Measurements from ENCODE around the gene METRNL.
A peak's percentile ranks its signal among the peaks of the same experiment; 100 is the strongest.
"Not testable (repeated sequence)": the region's sequence is repeated elsewhere in the genome, so short reads cannot be mapped to it uniquely, and the experiment has no call there.

The METRNL gene

GRCh38 chr17:83109793-83110645, 30.6 kb downstream of the METRNL start:
- DNase-seq: no peak

GRCh38 chr17:83110735-83111134, 31.3 kb downstream of the METRNL start:
- no peak for DNase-seq

DNA sequence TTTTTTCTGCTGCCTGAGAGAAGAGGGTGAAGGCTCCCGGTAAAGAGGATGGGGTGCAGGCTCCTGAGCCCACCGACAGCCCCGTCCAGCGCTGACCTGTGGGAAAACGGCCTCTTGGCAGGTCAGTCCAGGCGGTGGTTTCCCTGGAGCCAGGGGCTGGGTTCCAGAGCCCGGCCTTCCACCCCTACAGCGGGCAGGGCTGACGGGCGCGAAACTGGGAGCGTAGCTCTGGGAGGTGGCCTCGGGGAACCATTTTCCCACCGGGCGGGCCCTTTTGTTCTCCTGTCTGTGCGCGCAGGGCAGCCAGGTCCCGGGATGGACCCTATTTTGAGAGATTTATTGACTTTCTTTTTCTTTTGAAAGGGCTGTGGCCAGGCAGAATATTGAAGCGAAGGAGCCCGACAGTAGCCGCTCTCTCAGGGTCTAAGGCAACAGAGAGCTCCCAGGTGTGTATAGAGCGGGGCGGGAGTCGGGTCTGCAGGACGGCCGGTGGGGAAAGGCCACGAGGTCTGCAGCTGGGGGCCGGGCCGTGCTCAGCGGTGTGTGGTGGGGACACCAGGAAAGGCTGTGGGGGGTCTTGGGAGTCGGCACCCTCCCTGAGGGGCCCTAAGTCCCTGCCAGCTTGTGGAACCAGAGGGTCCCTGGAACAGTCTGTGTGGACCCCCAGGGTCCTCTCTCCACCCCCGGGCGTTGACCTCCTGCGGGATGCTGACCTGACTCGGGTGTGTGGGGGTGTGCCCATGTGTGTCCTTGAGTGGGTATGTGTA, 32.3 kb downstream of the METRNL start:
- no peak for DNase-seq

DNA sequence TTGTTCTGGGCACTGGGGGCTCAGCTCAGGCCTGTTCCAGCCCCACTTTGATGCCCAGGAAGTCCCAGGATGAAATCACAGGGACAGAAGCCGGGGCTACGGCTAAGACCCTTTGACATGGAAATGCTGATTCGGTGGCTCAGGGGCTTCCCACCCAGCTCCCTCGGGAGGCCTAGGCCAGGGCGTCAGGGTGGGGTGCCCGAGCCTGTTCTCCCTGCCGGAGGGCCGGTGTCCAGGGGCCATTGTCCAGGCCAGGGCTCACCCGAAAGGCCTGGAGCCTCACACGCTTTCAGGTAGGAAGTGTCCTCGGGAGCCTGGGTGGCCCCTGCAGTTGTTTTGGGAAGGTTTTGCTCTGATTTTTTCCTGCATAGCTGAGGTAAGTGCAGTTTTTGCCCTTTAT, 34.0 kb downstream of the METRNL start:
- DNase-seq: no peak

DNA sequence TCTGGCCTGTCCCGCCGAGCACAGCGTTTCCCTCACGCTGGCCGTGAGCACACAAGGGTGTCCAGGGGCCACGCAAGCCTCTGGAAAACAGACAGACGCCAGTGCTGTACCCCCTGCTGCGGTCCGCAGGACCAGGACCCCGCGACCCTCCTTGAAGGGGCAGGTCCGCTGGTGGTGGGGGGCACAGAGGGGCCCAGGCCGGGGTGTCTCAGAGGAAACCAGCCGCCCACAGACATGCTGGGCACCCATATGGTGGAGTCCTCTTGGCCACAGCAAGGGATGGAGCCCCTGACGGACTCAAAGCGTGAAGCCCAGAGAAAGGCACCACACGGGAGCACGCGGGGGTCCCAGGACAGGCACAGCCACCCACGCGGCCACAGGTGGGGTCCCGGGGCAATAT, 34.4 kb downstream of the METRNL start:
- DNase-seq: no peak

DNA sequence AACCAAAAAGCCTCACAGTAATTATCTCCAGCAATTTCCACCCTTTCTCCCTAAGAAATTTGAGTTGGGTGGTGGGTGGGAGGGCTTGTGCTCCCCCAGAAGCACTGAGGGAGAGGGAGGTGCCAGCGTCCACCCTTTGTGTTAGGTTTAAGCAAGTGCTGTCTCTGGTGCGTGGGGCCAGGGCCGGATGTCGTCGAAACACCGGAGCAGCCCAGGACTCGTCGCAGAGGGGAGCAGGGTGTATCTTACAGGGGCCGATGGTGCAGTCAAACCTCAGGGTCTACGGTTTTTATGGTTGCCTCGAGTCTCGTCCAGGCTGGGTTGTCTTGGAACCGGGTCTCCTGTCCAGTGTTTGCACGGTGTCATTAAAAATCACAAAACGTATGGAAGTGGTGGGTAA, 35.3 kb downstream of the METRNL start:
- DNase-seq: no peak

- DNase-seq: no peak
Observed at GRCh38 chr17:83115202-83115651, 35.8 kb downstream of the METRNL start.

GRCh38 chr17:83115832-83116231, 36.4 kb downstream of the METRNL start:
- DNase-seq: no peak

- no peak for DNase-seq
Observed at GRCh38 chr17:83116311-83116771, 36.9 kb downstream of the METRNL start.

DNA sequence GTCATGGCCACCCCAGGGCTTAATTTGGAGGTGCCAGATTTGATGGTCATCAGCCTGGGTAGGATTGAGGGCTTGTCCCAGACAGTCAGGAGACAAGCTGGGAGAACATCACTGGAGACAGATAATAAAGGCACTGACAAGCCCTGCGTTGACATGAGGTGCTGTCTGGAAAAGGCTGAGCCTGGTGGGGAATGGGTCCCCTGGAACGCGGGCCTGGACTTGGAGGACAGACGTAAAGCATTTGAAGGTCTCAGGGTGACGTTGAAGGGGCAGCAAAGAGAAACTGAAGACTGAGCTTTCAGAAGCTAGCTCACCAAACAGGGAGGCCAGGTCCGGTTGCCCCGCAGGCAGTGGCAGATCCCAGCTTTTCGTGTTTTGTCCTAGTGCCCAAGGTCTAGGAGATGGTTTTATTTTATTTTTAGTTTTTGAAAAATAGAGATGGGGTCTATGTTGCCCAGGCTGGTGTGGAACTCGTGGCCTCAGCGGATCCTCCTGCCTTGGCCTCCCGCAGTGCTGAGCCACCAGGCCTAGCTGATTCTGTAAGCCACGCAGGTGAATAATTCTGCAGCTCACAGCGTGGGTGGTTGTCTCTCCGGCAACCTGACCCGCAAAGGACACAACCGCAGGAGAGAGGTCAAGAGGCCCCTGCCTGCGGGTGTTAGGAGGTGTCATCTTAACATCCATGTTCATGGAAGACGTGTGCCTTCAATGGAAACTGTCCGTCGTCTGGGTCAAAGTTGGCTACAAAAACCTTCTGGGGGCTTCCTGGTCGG, 37.6 kb downstream of the METRNL start:
- DNase-seq: no peak

- no peak for DNase-seq
Observed at GRCh38 chr17:83117583-83117982, 38.2 kb downstream of the METRNL start.

GRCh38 chr17:83118071-83118841, 38.8 kb downstream of the METRNL start:
- DNase-seq: no peak

DNA sequence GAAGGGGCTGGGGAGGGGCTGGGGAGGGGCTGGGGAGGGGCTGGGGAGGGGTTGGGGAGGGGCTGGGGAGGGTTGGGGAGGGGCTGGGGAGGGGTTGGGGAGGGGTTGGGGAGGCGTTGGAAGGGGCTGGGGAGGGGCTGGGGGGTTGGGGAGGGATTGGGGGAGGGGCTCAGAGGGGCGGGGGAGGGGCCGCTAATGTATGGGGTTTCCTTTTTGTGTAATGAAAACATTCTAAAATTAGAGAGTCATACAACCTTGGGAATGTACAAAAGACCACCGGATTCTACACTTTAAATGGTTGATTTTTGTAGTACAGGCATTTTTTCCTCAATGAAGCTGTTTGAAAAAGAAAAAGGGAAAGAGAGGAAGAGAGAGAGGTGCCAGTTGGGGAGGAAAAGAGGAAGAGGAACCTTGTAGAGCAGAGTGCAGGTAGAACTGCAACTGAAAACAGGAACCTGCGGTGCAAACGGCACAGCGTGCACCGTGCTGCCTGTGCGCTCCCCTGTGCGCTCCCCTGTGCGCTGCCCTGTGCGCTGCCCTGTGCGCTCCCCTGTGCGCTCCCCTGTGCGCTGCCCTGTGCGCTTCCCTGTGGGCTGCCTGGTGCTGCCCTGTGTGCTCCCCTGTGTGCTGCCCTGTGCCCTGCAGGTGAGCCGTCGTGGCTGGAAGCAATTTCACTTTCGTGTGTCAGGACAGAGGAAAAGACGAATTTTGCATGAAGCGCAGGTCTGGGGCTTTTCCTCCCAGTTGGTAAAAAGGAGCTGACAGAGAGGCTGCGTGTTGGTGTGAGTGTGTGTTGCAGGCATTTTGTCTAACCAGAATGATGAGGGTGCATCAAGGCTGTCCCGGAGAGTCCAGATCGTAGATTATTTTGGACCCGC, 40.8 kb downstream of the METRNL start:
- peak; percentile 61 for DNase-seq

GRCh38 chr17:83121473-83121872, 42.1 kb downstream of the METRNL start:
- DNase-seq: not testable (repeated sequence)

- no peak for DNase-seq
Observed at GRCh38 chr17:83121921-83122820, 42.8 kb downstream of the METRNL start.

GRCh38 chr17:83122834-83123233, 43.4 kb downstream of the METRNL start:
- DNase-seq: no peak

DNA sequence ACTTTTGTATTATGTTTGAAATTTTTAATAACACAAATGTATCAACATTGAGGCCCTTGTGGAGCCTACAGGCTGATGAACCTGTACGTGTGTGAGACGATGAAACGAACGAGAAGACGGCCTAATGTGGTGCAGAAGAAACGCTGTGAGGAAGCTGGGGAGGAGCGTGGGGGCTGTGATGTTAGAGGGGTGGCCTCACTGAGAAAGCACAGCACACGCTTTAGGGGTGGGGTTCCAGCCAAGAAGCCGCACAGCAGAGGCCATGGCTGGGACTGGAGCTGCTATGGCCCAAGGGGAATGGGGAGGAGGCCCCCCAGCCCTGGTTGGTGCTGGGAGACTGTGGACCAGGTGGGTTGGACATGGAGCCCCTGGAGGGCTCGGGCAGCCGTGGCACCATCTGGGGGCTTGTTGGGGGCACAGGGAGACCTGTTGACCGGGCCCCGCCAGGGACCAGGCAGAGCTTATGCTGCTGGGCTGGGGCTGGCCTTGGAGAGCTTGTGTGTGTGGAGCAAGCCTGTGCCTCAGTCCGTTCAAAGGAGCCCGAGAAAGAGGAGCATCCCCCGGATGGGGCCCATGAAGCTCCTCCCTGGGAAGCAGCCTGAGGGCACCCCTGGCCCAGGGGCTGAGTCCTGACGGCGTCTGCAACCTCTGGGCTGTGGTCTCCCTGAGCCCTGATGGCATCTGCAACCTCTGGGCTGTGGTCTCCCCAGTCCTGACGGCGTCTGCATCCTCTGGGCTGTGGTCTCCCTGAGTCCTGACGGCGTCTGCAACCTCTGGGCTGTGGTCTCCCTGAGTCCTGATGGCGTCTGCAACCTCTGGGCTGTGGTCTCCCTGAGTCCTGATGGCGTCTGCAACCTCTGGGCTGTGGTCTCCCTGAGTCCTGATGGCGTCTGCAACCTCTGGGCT, 44.7 kb downstream of the METRNL start:
- no peak for DNase-seq

GRCh38 chr17:83124871-83125514, 45.6 kb downstream of the METRNL start:
- no peak for DNase-seq

All from hematopoietic multipotent progenitor cell treated with erythropoietin and hydrocortisone succinate and interleukin-3 and kit ligand, for 6 days (in vitro differentiated cells).